DOHH2 (cell line): ENCODE measurements around the gene SLAIN1.
"Not testable (repeated sequence)": the region's sequence is repeated elsewhere in the genome, so short reads cannot be mapped to it uniquely, and the experiment has no call there.

Experiments used
- H3F3A ChIP-seq: fragments of 200-600 bp; sonication (generic), shearing (Covaris generic); 2 replicates; pipeline ENCODE4 v1.6.0; 2016; ENCODE audit warnings: antibody characterized with exemption, mild to moderate bottlenecking; ENCODE audit not compliant: control insufficient read depth, insufficient read depth
- H3K27ac ChIP-seq: fragments of 200-600 bp; sonication (generic); 2 replicates; pipeline ENCODE4 v1.5.1; 2014; ENCODE audit warnings: low read depth, mild to moderate bottlenecking, low read length, moderate library complexity
- H3K27me3 ChIP-seq: fragments of 200-600 bp; sonication (generic); 2 replicates; pipeline ENCODE4 v1.6.1; 2014; ENCODE audit warnings: mild to moderate bottlenecking, low read length, mixed read lengths; ENCODE audit not compliant: control insufficient read depth
- H3K36me3 ChIP-seq: fragments of 200-600 bp; sonication (generic); 2 replicates; pipeline ENCODE4 v1.6.1; 2014; ENCODE audit warnings: mild to moderate bottlenecking, low read length, moderate library complexity, mixed read lengths; ENCODE audit not compliant: control insufficient read depth
- H3K4me1 ChIP-seq: fragments of 200-600 bp; sonication (generic); 2 replicates; pipeline ENCODE4 v1.6.1; 2014; ENCODE audit warnings: mild to moderate bottlenecking, low read length, mixed read lengths; ENCODE audit not compliant: control insufficient read depth
- H3K4me2 ChIP-seq: fragments of 200-600 bp; sonication (generic); 2 replicates; pipeline ENCODE4 v1.6.0; 2014; ENCODE audit warnings: mild to moderate bottlenecking, low read length, moderate library complexity
- H3K4me3 ChIP-seq: fragments of 200-600 bp; sonication (generic); 2 replicates; pipeline ENCODE4 v1.5.1; 2014; ENCODE audit warnings: mild to moderate bottlenecking, low read length, mixed read lengths
- H3K79me2 ChIP-seq: fragments of 200-600 bp; sonication (generic); 2 replicates; pipeline ENCODE4 v1.6.1; 2014; ENCODE audit warnings: mild to moderate bottlenecking, low read length, mixed read lengths; ENCODE audit not compliant: control insufficient read depth
- H3K9me2 ChIP-seq: fragments of 200-600 bp; sonication (generic); replicated peaks from 2 replicates; pipeline ENCODE4 v1.6.1; 2014; ENCODE audit warnings: mild to moderate bottlenecking, low read length, mixed read lengths; ENCODE audit not compliant: control insufficient read depth
- H3K9me3 ChIP-seq: fragments of 200-600 bp; sonication (generic); 2 replicates; pipeline ENCODE4 v1.6.1; 2014; ENCODE audit warnings: antibody characterized with exemption, low read length, mixed read lengths; ENCODE audit not compliant: control insufficient read depth, insufficient read depth
- H4K20me1 ChIP-seq: fragments of 200-600 bp; sonication (generic); 2 replicates; pipeline ENCODE4 v1.6.0; 2014; ENCODE audit warnings: low read depth, mild to moderate bottlenecking, antibody characterized with exemption, low read length, moderate library complexity; ENCODE audit not compliant: control insufficient read depth, insufficient read depth
- CTCF ChIP-seq: fragments of 200-600 bp; sonication (generic); IDR thresholded peaks from one replicate; pipeline ENCODE4 v1.5.1; 2014; ENCODE audit warnings: antibody characterized with exemption, mild to moderate bottlenecking, low read depth, low read length; ENCODE audit not compliant: poor library complexity, severe bottlenecking
- EZH2phosphoT487 ChIP-seq: fragments of 200-600 bp; sonication (generic); IDR thresholded peaks from 2 replicates; pipeline ENCODE4 v1.6.1; 2017; ENCODE audit warnings: borderline replicate concordance, mild to moderate bottlenecking, antibody characterized with exemption, low read length, moderate library complexity, mixed read lengths

Gene SLAIN1

GRCh38 chr13:77697217-77698103 is at the start of gene SLAIN1:
Gene SLAIN1 (plus strand): TSS chr13:77697687. CDS start chr13:77697914, 227 bp downstream.
- peaks cover 29% of the 10 kb centered on the region for H3K4me1 ChIP-seq
- H4K20me1 ChIP-seq: peaks cover 5% of the 10 kb centered on the region
- no peaks in the 10 kb centered on the region for H3K36me3 ChIP-seq
- H3K27me3 ChIP-seq: peaks cover 44% of the 10 kb centered on the region
- peaks cover 6% of the 10 kb centered on the region; the same call in 1 of the 2 replicates for H3F3A ChIP-seq
- no peak within 1 kb of the TSS for H3K27ac ChIP-seq
- H3K4me2 ChIP-seq: peak within 1 kb of the TSS; percentile 82
- peak within 1 kb of the TSS; percentile 92 for H3K4me3 ChIP-seq
- no peaks in the 10 kb centered on the region for H3K9me2 ChIP-seq
- H3K79me2 ChIP-seq: peaks cover 38% of the 10 kb centered on the region
- no peaks in the 10 kb centered on the region for H3K9me3 ChIP-seq
- no peak for TF ChIP-seq EZH2phosphoT487
- TF ChIP-seq CTCF: no peak

- no peak for TF ChIP-seq CTCF
- TF ChIP-seq EZH2phosphoT487: no peak
- no peaks in the 10 kb centered on the region for H4K20me1 ChIP-seq
Observed at GRCh38 chr13:77650409-77650808, 47.1 kb upstream of the SLAIN1 start.

GRCh38 chr13:77653301-77653700 is 44.2 kb upstream of the SLAIN1 start:
- Histone ChIP-seq H3K4me3 (no peak overlapping the region), H3F3A (no peaks in the 10 kb centered on the region), H3K4me1 (no peaks in the 10 kb centered on the region), H4K20me1 (no peaks in the 10 kb centered on the region), H3K4me2 (no peak overlapping the region), H3K9me2 (no peaks in the 10 kb centered on the region), H3K27me3 (no peaks in the 10 kb centered on the region), H3K9me3 (no peaks in the 10 kb centered on the region), H3K36me3 (no peaks in the 10 kb centered on the region), H3K79me2 (no peaks in the 10 kb centered on the region), H3K27ac (no peak overlapping the region)
- TF ChIP-seq EZH2phosphoT487 (no peak), CTCF (no peak)

More at GRCh38 chr13:77650409-77650808, 47.1 kb upstream of the SLAIN1 start:
- Histone ChIP-seq H3K27me3 (no peaks in the 10 kb centered on the region), H3K36me3 (no peaks in the 10 kb centered on the region), H3K27ac (no peak overlapping the region), H3K9me2 (no peaks in the 10 kb centered on the region), H3K9me3 (no peaks in the 10 kb centered on the region), H3K79me2 (no peaks in the 10 kb centered on the region), H3F3A (no peaks in the 10 kb centered on the region), H3K4me1 (no peaks in the 10 kb centered on the region), H3K4me3 (no peak overlapping the region), H3K4me2 (no peak overlapping the region)

- not testable (repeated sequence) for H3K4me1 ChIP-seq, H3K4me3 ChIP-seq, H3K27ac ChIP-seq, H3K79me2 ChIP-seq, H3K4me2 ChIP-seq, H3K9me2 ChIP-seq, H4K20me1 ChIP-seq, H3F3A ChIP-seq, H3K27me3 ChIP-seq, H3K36me3 ChIP-seq, H3K9me3 ChIP-seq
Observed at GRCh38 chr13:77660016-77660415, 37.5 kb upstream of the SLAIN1 start.
